ENCODE data around the gene C19orf44.

C19orf44 gene

GRCh38 chr19:16535381-16535780, 39.2 kb downstream of the C19orf44 start:
- H3K36me3 ChIP-seq (ENCODE audit: insufficient read depth, low read length), result peaks cover 70% of the 10 kb centered on the region; the same call in 1 of the 2 replicates
- H3F3A ChIP-seq (ENCODE audit: low read depth), result no peaks in the 10 kb centered on the region
- peaks cover 50% of the 10 kb centered on the region for H3K79me2 ChIP-seq (ENCODE audit: insufficient read depth, low read length)
- peaks cover 21% of the 10 kb centered on the region for H3K4me1 ChIP-seq (ENCODE audit: insufficient read depth, low read length, poor library complexity, severe bottlenecking)
- no peak overlapping the region for H3K4me3 ChIP-seq (ENCODE audit: low read length, poor library complexity, severe bottlenecking)
- no peak overlapping the region for H3K4me2 ChIP-seq (ENCODE audit: low read depth, low read length, poor library complexity, severe bottlenecking)
- no peaks in the 10 kb centered on the region for H3K9me3 ChIP-seq (ENCODE audit: insufficient read depth, low read depth, low read length)
- no peaks in the 10 kb centered on the region for H3K9me2 ChIP-seq (replicated peaks; ENCODE audit: low read depth, low read length)
- TF ChIP-seq CTCF (conservative IDR thresholded peaks at IDR 0.05; ENCODE audit: low read length), result no peak
- TF ChIP-seq EZH2phosphoT487 (IDR thresholded peaks at IDR 0.05; ENCODE audit: borderline replicate concordance), result no peak
- no peak overlapping the region for H3K9ac ChIP-seq (ENCODE audit: low read depth, low read length, poor library complexity, severe bottlenecking)
- no peaks in the 10 kb centered on the region for H3K27me3 ChIP-seq (ENCODE audit: insufficient read depth, low read length, poor library complexity, severe bottlenecking)
- H2AFZ ChIP-seq (ENCODE audit: low read length), result no peak overlapping the region
- H4K20me1 ChIP-seq (ENCODE audit: insufficient read depth, low read length, poor library complexity, severe bottlenecking), result peaks cover 56% of the 10 kb centered on the region

- peaks cover 26% of the 10 kb centered on the region for H3K4me1 ChIP-seq (ENCODE audit: insufficient read depth, low read length, poor library complexity, severe bottlenecking)
- TF ChIP-seq CTCF (conservative IDR thresholded peaks at IDR 0.05; ENCODE audit: low read length), result no peak
- no peak for TF ChIP-seq EZH2phosphoT487 (IDR thresholded peaks at IDR 0.05; ENCODE audit: borderline replicate concordance)
- no peak overlapping the region for H3K4me2 ChIP-seq (ENCODE audit: low read depth, low read length, poor library complexity, severe bottlenecking)
- no peak overlapping the region for H3K4me3 ChIP-seq (ENCODE audit: low read length, poor library complexity, severe bottlenecking)
- no peaks in the 10 kb centered on the region for H3K9me2 ChIP-seq (replicated peaks; ENCODE audit: low read depth, low read length)
- H2AFZ ChIP-seq (ENCODE audit: low read length), result no peak overlapping the region
- H3K79me2 ChIP-seq (ENCODE audit: insufficient read depth, low read length), result peaks cover 58% of the 10 kb centered on the region
- H3K9ac ChIP-seq (ENCODE audit: low read depth, low read length, poor library complexity, severe bottlenecking), result no peak overlapping the region
- peaks cover 62% of the 10 kb centered on the region; the same call in 1 of the 2 replicates for H3K36me3 ChIP-seq (ENCODE audit: insufficient read depth, low read length)
- no peaks in the 10 kb centered on the region for H3K27me3 ChIP-seq (ENCODE audit: insufficient read depth, low read length, poor library complexity, severe bottlenecking)
- H3F3A ChIP-seq (ENCODE audit: low read depth), result no peaks in the 10 kb centered on the region
- H3K9me3 ChIP-seq (ENCODE audit: insufficient read depth, low read depth, low read length), result no peaks in the 10 kb centered on the region
- peaks cover 63% of the 10 kb centered on the region for H4K20me1 ChIP-seq (ENCODE audit: insufficient read depth, low read length, poor library complexity, severe bottlenecking)
Measured at GRCh38 chr19:16536130-16536529, 39.9 kb downstream of the C19orf44 start.

GRCh38 chr19:16537111-16537510, 40.9 kb downstream of the C19orf44 start:
- TF ChIP-seq EZH2phosphoT487 (IDR thresholded peaks at IDR 0.05; ENCODE audit: borderline replicate concordance) (no peak), CTCF (conservative IDR thresholded peaks at IDR 0.05; ENCODE audit: low read length) (no peak)
- Histone ChIP-seq H3K4me1 (ENCODE audit: insufficient read depth, low read length, poor library complexity, severe bottlenecking) (peaks cover 27% of the 10 kb centered on the region), H2AFZ (ENCODE audit: low read length) (no peak overlapping the region), H3K9ac (ENCODE audit: low read depth, low read length, poor library complexity, severe bottlenecking) (no peak overlapping the region), H3K4me2 (ENCODE audit: low read depth, low read length, poor library complexity, severe bottlenecking) (peak overlapping the region; percentile 79), H3K27me3 (ENCODE audit: insufficient read depth, low read length, poor library complexity, severe bottlenecking) (no peaks in the 10 kb centered on the region), H3K36me3 (ENCODE audit: insufficient read depth, low read length) (peaks cover 53% of the 10 kb centered on the region; the same call in 1 of the 2 replicates), H3F3A (ENCODE audit: low read depth) (no peaks in the 10 kb centered on the region), H3K4me3 (ENCODE audit: low read length, poor library complexity, severe bottlenecking) (no peak overlapping the region), H4K20me1 (ENCODE audit: insufficient read depth, low read length, poor library complexity, severe bottlenecking) (peaks cover 71% of the 10 kb centered on the region), H3K9me3 (ENCODE audit: insufficient read depth, low read depth, low read length) (no peaks in the 10 kb centered on the region), H3K79me2 (ENCODE audit: insufficient read depth, low read length) (peaks cover 67% of the 10 kb centered on the region), H3K9me2 (replicated peaks; ENCODE audit: low read depth, low read length) (no peaks in the 10 kb centered on the region)
